Suprapubic skin (tissue), 3 donors: ENCODE results near the gene ATN1.

Experiments
- EP300 ChIP-seq: sonication (generic); formaldehyde crosslinking; IDR thresholded peaks from one replicate; pipeline ENCODE4 v1.6.1; 2017; ENCODE audit warnings: antibody characterized with exemption
- POLR2A ChIP-seq, 2 donors: fragments of 450-650 bp; IDR thresholded peaks; one replicate each; pipeline ENCODE4 v1.6.1; 2017; ENCODE audit warnings: antibody characterized with exemption in 2 of 2, mild to moderate bottlenecking in 2 of 2, moderate library complexity in 2 of 2
- TF ChIP-seq, protein P1 (sequence below), 2 donors: fragments of 200-600 bp in 1 of 2; fragments of 450-650 bp in 1 of 2; sonication (generic) in 1 of 2; IDR thresholded peaks; one replicate each; pipeline ENCODE4 v1.5.1; 2016 to 2019; ENCODE audit warnings: antibody characterized with exemption in 2 of 2, mild to moderate bottlenecking in 1 of 2, moderate library complexity in 1 of 2

DNA sequence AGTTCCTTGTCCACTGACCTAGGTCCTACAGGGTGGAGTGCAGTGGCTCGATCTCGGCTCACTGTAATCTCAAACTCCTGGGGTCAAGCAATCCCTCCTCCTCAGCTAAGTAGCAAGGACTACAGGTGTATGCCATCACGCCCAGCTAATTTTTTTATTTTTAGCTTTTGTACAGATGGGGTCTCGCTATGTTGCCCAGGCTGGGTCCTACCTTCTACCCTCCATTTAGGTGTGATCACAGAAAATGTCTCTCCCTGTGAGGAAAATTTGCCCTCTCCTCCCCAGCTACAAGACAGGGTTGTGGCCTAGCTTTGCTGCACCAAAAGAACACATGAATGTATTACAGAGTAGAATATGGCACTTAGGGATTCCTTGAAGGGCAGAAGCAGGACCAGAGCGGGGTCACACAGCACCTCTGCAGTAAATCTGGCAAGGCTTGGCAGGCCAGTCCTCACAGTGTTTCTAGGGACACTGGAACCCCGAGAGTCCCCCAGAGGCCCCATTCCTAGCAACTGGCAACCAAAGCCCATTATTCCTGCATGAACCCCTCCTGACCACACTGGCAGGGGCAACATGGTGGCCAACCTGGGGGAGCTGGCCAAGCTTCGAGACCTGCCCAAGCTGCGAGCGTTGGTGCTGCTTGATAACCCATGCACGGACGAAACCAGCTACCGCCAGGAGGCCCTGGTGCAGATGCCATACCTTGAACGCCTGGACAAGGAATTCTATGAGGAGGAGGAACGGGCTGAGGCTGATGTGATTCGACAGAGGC is 15.4 kb upstream of the ATN1 start:
- TF ChIP-seq EP300 (no peak), POLR2A (IDR thresholded peaks at IDR 0.05) (no peak)
- TF ChIP-seq, protein P1, sequence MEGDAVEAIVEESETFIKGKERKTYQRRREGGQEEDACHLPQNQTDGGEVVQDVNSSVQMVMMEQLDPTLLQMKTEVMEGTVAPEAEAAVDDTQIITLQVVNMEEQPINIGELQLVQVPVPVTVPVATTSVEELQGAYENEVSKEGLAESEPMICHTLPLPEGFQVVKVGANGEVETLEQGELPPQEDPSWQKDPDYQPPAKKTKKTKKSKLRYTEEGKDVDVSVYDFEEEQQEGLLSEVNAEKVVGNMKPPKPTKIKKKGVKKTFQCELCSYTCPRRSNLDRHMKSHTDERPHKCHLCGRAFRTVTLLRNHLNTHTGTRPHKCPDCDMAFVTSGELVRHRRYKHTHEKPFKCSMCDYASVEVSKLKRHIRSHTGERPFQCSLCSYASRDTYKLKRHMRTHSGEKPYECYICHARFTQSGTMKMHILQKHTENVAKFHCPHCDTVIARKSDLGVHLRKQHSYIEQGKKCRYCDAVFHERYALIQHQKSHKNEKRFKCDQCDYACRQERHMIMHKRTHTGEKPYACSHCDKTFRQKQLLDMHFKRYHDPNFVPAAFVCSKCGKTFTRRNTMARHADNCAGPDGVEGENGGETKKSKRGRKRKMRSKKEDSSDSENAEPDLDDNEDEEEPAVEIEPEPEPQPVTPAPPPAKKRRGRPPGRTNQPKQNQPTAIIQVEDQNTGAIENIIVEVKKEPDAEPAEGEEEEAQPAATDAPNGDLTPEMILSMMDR (IDR thresholded peaks at IDR 0.05), result no peak
